Anterior cingulate cortex (tissue), 58 donors: ENCODE data around the gene MRGPRD.
A peak's percentile ranks its signal among the peaks of the same experiment; 100 is the strongest.

Experiments
- DNase-seq, 58 donors: peaks; one replicate each; lab custom pipeline; 2025; lab: John Stamatoyannopoulos, UW

The MRGPRD gene

DNA sequence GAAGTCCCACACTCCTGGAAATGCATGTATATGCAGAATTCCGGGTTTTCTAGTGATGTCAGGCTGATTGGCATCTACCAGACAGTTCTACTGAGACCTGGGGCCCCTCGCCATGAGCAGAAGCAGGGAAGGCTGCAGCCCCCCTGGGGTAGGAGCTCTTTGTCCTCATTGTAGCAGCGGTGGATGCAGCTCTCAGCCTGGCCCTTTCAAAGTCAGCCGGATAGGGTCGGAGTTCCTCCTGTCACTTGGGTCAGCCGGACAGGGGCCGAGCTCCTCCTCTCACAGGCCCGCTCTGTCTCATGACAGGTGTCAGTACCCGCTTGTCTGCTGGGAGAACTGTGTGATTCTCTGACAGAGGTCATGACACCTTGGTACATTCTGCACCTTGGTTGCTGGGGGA lies 30.0 kb downstream of the MRGPRD start:
- no peak for DNase-seq

DNA sequence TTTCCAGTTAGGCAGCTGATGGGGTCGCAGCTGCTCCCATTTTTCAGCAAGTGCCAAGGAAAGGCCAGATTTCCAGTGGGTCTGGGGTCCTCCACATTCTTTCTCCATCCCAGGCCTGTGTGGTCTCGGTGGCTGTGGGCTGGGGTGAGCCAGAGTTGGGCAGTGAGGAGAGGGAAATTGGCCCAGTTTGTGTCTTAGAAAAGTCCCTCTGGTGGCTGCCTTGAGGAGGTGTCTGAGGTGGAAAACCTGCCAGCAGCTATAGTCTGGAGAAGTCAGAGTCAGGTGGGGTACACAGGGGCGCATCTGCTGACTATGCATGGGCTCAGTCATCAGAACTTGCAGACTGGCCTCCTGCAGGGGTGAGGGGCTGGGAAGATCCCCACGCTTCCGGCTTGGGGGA lies 30.5 kb downstream of the MRGPRD start:
- no peak for DNase-seq

- DNase-seq: no peak
These were observed 31.9 kb downstream of the MRGPRD start for GRCh38 chr11:68948935-68949334.

DNA sequence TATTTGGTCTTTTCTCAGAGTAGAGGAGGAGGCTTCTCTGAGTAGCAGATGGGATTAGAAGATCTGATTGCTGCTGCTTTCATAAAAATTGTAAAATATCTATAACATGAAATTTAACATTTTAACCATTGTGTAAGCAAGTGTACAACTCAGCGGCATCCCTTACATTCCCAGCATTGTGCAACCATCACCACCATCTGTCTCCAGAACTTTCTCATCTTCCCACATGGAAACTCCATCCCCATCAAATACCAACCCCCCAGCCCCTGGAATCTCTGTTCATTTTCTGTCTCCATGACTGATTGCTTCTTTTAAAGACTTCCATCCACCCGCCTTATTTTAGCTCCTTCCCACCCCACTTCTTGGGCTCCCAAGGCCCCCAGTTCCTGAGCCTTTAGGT lies 32.3 kb downstream of the MRGPRD start:
- peak in 2 of 58 donors; percentile 13 to 28 for DNase-seq

DNA sequence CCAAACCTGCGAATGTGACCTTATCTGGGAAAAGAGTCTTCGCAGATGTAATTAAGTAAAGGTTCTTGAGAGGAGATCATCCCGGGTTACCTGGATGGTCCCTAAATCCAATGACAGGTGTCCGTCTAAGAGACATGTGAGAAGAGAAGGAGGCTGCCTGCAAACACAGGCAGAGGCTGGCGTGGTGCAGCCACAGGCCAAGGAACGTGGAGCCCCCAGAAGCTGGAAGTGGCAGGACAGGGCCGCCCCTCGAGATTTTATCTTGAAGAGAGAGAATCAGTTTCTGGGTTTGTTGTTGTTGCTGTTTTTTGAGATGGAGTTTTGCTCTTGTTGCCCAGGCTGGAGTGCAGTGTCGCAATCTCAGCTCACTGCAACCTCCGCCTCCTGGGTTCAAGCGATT lies 33.6 kb downstream of the MRGPRD start:
- DNase-seq: no peak

- DNase-seq: peak in 1 of 58 donors; percentile 8
These were observed 34.2 kb downstream of the MRGPRD start for GRCh38 chr11:68946416-68947090.

- DNase-seq: no peak
These were observed 38.0 kb downstream of the MRGPRD start for GRCh38 chr11:68942751-68943271.

DNA sequence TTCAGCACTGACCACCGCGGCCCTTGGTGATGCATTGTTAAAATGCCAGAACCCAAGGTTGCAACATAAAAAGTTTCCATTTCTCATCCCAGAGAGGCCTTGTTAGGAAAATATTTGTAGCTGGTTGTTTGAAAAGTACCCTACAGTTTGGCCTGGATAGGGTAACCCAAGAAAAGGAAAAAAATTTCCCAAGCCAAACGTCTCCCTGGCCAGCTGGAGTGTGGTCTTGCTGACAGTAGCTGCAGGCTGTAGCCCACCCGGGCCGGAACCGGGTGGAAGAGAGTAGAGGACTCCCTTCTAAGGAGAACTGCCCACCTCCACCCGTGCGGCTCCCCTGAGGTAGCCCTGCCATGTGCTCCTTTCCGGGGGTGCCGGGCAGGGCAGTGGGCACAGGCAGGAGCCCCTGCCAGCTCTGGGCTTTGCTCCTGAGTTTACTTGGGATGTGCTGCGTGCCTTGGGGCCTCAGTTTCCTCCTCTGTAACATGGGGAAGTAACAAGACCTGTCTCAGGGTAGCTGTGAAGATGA lies 38.6 kb downstream of the MRGPRD start:
- no peak for DNase-seq

GRCh38 chr11:68941324-68942094 lies 39.3 kb downstream of the MRGPRD start:
- DNase-seq: no peak

DNA sequence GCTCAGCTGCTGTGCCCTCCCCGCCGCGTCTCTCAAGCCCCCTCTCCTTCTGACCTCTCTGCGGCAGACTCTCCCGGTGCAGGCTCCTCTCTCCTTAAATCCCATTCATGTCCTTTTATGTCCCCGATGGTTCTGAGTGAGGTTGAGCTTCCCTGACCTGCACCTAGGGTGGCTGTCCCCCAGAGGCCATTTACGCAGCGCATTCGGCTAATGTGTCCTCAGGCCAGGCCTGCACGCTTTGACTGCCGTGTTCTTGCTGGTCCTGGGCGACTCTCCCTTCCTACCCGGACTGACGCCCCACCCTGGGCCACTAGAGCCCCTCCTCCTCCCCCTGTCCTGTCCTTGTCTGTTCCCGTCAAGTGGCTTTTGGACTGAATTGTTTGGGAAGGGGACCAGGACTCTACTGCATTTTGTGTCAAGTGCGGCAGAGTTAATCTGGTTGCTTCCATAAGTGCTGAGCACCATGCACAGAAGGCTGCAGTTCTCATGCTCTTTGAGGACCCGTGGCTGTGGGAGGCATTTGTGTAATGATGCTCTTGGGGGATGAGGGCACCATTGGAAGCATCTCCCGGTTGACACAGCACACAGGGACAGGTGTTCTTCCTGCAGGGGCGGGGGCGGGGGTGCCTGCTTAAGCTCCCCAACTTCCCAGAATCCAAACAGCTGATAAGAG lies 40.0 kb downstream of the MRGPRD start:
- no peak for DNase-seq

DNA sequence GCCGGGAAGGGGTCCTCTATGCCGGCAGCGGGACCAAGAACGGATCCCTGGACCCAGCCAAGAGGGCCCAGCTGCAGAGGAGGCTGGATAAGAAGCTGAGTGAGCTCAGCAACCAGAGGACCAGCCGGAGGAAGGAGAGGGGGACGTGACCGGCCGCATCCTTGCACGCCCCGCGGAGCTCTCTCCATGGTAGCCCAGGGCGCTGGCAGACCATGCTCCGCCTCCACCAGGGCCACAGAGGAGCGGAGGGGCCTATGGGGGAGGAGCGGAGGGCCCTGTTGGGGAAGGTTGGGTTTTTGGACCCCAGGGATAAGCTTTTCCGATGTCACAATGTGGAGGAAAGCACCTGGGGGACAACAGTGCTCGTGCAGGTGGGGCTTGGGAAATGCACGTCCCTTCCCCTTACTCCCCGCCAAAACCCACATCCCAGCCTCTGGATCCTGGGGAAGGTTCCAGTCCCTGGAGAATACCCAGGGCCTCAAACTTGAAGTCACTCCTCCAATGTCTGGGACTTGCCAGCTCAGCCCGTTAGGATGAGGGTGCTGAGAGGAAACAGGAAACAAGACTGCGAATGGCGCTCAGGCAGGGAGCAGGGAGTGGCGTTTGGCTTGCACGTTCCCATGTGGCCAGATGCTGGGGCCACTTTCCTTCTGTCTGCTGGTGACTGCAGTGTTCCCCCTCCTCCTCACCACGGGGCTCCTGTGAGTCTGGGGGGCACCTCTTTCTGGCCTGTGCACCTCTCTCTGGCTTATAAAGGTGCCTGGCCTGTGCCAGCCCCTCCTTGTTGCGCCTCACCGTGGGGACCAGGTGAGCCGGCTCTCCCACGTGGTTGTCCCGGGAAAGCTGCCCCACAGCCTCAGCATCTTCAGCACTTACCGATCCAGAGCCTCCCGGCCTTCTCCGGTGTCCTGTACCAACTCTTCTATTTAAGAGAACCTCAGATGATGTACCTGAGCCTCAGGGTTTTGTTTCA lies 40.9 kb downstream of the MRGPRD start:
- no peak for DNase-seq

GRCh38 chr11:68938816-68939582 lies 41.8 kb downstream of the MRGPRD start:
- DNase-seq: no peak

DNA sequence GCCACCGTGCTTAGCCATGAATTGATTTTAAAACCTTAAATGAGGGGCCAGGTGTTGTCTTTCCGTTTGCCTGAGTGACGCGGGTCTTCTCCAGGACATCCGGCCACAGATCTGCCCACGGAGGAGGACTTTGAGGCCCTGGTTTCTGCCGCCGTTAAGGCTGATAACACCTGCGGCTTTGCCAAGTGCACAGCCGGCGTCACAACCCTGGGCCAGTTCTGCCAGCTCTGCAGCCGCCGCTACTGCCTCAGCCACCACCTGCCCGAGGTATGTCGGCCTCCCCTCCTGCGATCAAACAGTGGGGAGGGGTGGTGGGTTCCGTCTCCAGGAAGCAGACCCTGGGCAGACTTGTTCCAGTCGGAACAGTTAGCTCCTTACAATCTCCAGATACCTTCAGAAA lies 42.7 kb downstream of the MRGPRD start:
- DNase-seq: no peak

DNA sequence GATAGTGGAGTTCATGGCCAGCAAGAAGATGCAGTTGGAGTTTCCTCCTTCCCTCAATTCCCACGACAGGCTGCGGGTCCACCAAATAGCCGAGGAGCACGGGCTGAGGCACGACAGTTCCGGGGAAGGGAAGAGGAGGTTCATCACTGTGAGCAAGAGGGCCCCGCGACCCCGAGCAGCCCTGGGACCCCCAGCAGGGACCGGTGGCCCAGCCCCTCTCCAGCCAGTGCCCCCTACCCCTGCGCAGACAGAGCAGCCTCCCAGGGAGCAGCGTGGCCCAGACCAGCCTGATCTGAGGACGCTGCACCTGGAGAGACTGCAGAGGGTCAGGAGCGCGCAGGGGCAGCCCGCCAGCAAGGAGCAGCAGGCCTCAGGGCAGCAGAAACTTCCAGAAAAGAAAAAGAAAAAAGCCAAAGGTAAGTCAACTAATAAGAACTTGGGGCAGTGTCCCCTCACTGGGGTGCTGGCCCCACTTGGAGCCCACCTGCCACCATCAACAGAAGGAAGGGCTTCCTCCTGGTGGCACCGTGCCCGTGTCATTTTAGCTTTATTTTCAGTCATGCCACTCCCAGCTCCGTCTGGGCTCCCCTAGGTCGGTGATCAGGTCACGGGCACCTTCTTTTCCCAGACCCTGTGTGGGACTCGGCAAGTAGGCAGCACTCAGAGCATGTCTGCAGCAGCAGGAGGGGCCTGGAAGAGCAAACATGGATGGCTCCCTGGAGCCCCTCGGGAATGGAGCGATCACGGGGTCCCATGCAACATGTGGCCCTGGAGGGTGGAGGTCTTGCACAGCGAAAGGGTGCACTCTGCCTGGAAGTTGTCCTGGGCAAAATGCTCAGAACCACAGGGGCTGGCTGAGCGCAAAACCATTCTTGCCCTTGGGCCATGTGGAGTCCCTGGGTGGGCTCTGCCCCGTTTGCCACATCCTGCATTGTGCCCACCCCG lies 43.8 kb downstream of the MRGPRD start:
- DNase-seq: no peak

GRCh38 chr11:68936358-68936636 lies 44.5 kb downstream of the MRGPRD start:
- DNase-seq: no peak

GRCh38 chr11:68935516-68936357 lies 45.0 kb downstream of the MRGPRD start:
- no peak for DNase-seq

GRCh38 chr11:68935066-68935465 lies 45.7 kb downstream of the MRGPRD start:
- no peak for DNase-seq
